IMR-90 (cell line): Measurements from ENCODE around the gene SPEG. TPM values are rescaled to one million over a fixed set of nuclear protein-coding genes. Genes with fewer than 3 reads are reported as not detected.

ENCODE experiments used
- ATAC-seq: fragments of 200-7000 bp; cut with Tn5 transposase; 2 replicates; pipeline ENCODE4 v1.9.1; 2020; ENCODE audit warnings: low read depth, mild to moderate bottlenecking, moderate library complexity
- BruUV-seq: library from RNA; stranded (reverse); fragments of 400-500 nt; replicated peaks from 2 replicates; lab custom pipeline; 2021; lab: Mats Ljungman, UMichigan
- CTCF ChIA-PET: fragments of 300-600 bp; formaldehyde crosslinking; extraction: SDS; loops from one replicate; lab custom pipeline; 2021; ENCODE audit warnings: antibody characterized with exemption; lab: Yijun Ruan, JAX
- POLR2A ChIA-PET: fragments of 300-600 bp; sonication (Branson Sonifier 250); formaldehyde crosslinking; loops from one replicate; lab custom pipeline; 2022; ENCODE audit warnings: antibody characterized with exemption; ENCODE audit not compliant: unreplicated experiment; lab: Charles Lee
- DNase-seq: peaks from one replicate; pipeline ENCODE4 v3.0.0; 2013
- H2AFZ ChIP-seq: replicated peaks from 2 replicates; pipeline ENCODE3; 2013; ENCODE audit warnings: low read length, mild to moderate bottlenecking; ENCODE audit not compliant: poor library complexity
- H2AK5ac ChIP-seq: 2 replicates; pipeline ENCODE4 v1.6.1; 2013; ENCODE audit warnings: low read depth, low read length, inconsistent platforms
- H2AK9ac ChIP-seq: replicated peaks from 2 replicates; pipeline ENCODE3; 2013; ENCODE audit warnings: mild to moderate bottlenecking, low read depth, low read length, moderate library complexity; ENCODE audit not compliant: poor library complexity
- H2BK120ac ChIP-seq: 2 replicates; pipeline ENCODE4 v1.6.1; 2013; ENCODE audit warnings: low read depth, low read length, inconsistent platforms
- H2BK15ac ChIP-seq: 3 replicates; pipeline ENCODE4 v1.6.1; 2013; ENCODE audit warnings: low read depth, low read length, inconsistent platforms
- H2BK20ac ChIP-seq: 2 replicates; pipeline ENCODE4 v1.6.1; 2013; ENCODE audit warnings: low read depth, mild to moderate bottlenecking, inconsistent platforms, low read length, moderate library complexity
- H2BK5ac ChIP-seq: 2 replicates; pipeline ENCODE4 v1.6.1; 2013; ENCODE audit warnings: mild to moderate bottlenecking, low read depth, low read length, inconsistent platforms; ENCODE audit not compliant: poor library complexity, severe bottlenecking
- H3K14ac ChIP-seq: replicated peaks from 2 replicates; pipeline ENCODE4 v1.6.1; 2013; ENCODE audit warnings: low read depth, low read length, inconsistent platforms
- H3K18ac ChIP-seq: 2 replicates; pipeline ENCODE4 v1.6.1; 2013; ENCODE audit warnings: low read depth, low read length, control low read depth
- H3K23ac ChIP-seq: 2 replicates; pipeline ENCODE4 v1.6.1; 2013; ENCODE audit warnings: low read depth, low read length, inconsistent platforms
- H3K27ac ChIP-seq: 2 replicates; pipeline ENCODE4 v1.5.1; 2013; ENCODE audit warnings: mild to moderate bottlenecking, control low read depth, low read length; ENCODE audit not compliant: insufficient read depth
- H3K27me3 ChIP-seq: 2 replicates; pipeline ENCODE4 v1.6.1; 2013; ENCODE audit warnings: low read length; ENCODE audit not compliant: control insufficient read depth, insufficient read depth
- H3K36me3 ChIP-seq: 2 replicates; pipeline ENCODE4 v1.6.1; 2013; ENCODE audit warnings: low read length, mixed read lengths; ENCODE audit not compliant: control insufficient read depth, insufficient read depth
- H3K4ac ChIP-seq: 2 replicates; pipeline ENCODE4 v1.6.1; 2013; ENCODE audit warnings: low read depth, low read length, inconsistent platforms
- H3K4me1 ChIP-seq: 2 replicates; pipeline ENCODE4 v1.6.1; 2013; ENCODE audit warnings: low read length, mixed read lengths; ENCODE audit not compliant: control insufficient read depth, insufficient read depth
- H3K4me2 ChIP-seq: 2 replicates; pipeline ENCODE4 v1.6.1; 2013; ENCODE audit warnings: low read depth, mild to moderate bottlenecking, control low read depth, low read length, moderate library complexity
- H3K4me3 ChIP-seq: 2 replicates; pipeline ENCODE4 v1.5.1; 2013; ENCODE audit warnings: low read depth, mild to moderate bottlenecking, control low read depth, low read length, moderate library complexity; ENCODE audit not compliant: insufficient read depth
- H3K56ac ChIP-seq: 2 replicates; pipeline ENCODE4 v1.6.1; 2013; ENCODE audit warnings: low read length, inconsistent platforms; ENCODE audit not compliant: insufficient read depth; ENCODE audit errors: extremely low read depth
- H3K79me1 ChIP-seq, 2 experiments: 2 replicates each; pipeline ENCODE4 v1.6.1; 2013; ENCODE audit warnings: low read length in 2 of 2, inconsistent platforms in 1 of 2, low read depth in 1 of 2
- H3K9ac ChIP-seq: 2 replicates; pipeline ENCODE4 v1.6.1; 2013; ENCODE audit warnings: low read depth, low read length, control low read depth
- H3K9me1 ChIP-seq: 2 replicates; pipeline ENCODE4 v1.6.1; 2013; ENCODE audit warnings: low read length, inconsistent platforms; ENCODE audit not compliant: insufficient read depth
- H3K9me3 ChIP-seq: 2 replicates; pipeline ENCODE4 v1.6.1; 2013; ENCODE audit warnings: low read length; ENCODE audit not compliant: control insufficient read depth, insufficient read depth
- H4K20me1 ChIP-seq: 2 replicates; pipeline ENCODE4 v1.6.1; 2013; ENCODE audit warnings: low read length, inconsistent platforms; ENCODE audit not compliant: insufficient read depth
- H4K5ac ChIP-seq: 2 replicates; pipeline ENCODE4 v1.6.1; 2013; ENCODE audit warnings: mild to moderate bottlenecking, low read depth, low read length, control low read depth
- H4K8ac ChIP-seq, 2 experiments: 2 replicates each; pipeline ENCODE4 v1.6.1; 2013; ENCODE audit warnings: low read depth in 2 of 2, low read length in 2 of 2, control low read depth in 1 of 2, inconsistent platforms in 1 of 2
- H4K91ac ChIP-seq: 2 replicates; pipeline ENCODE4 v1.6.1; 2013; ENCODE audit warnings: low read depth, low read length, inconsistent platforms; ENCODE audit not compliant: insufficient read depth
- CTCF ChIP-seq: conservative IDR thresholded peaks from 2 replicates; pipeline ENCODE4 v1.5.1; 2012; ENCODE audit warnings: mild to moderate bottlenecking, low read depth, low read length, improper control_type of control experiment
- FOS ChIP-seq: fragments of 150-350 bp; IDR thresholded peaks from 2 replicates; pipeline ENCODE4 v1.6.1; 2016; ENCODE audit warnings: low read depth, low read length
- MAZ ChIP-seq: IDR thresholded peaks from 2 replicates; pipeline ENCODE4 v1.6.1; 2012; ENCODE audit warnings: low read depth, mild to moderate bottlenecking, low read length, improper control_type of control experiment, moderate library complexity, borderline replicate concordance
- MXI1 ChIP-seq: IDR thresholded peaks from 2 replicates; pipeline ENCODE4 v1.6.1; 2012; ENCODE audit warnings: low read depth, mild to moderate bottlenecking, low read length, moderate library complexity, borderline replicate concordance
- NFE2L2 ChIP-seq: fragments of 150-350 bp; IDR thresholded peaks from 2 replicates; pipeline ENCODE4 v1.6.1; 2016; ENCODE audit warnings: low read depth, mild to moderate bottlenecking, low read length
- RAD21 ChIP-seq: IDR thresholded peaks from 2 replicates; pipeline ENCODE4 v1.6.1; 2012; ENCODE audit warnings: low read length, improper control_type of control experiment
- RCOR1 ChIP-seq: IDR thresholded peaks from 2 replicates; pipeline ENCODE4 v1.6.1; 2012; ENCODE audit warnings: mild to moderate bottlenecking, low read length, improper control_type of control experiment; ENCODE audit not compliant: insufficient replicate concordance
- RFX5 ChIP-seq: IDR thresholded peaks from 2 replicates; pipeline ENCODE4 v1.8.0; 2012; ENCODE audit warnings: low read depth, mild to moderate bottlenecking, low read length, moderate library complexity
- SMC3 ChIP-seq: fragments of 150-350 bp; IDR thresholded peaks from 2 replicates; pipeline ENCODE4 v1.6.1; 2016; ENCODE audit warnings: low read depth, mild to moderate bottlenecking, antibody characterized with exemption, low read length, moderate library complexity
- WGBS, 2 experiments: methylation state at CpG; one replicate each; pipeline versions ENCODE4 v1.1.5 to v1.1.7; 2013; ENCODE audit warnings: missing lambda C conversion rate in 2 of 2; ENCODE audit not compliant: insufficient read length in 1 of 2; ENCODE audit errors: extremely low coverage in 2 of 2; 5-methylcytosine and 5-hydroxymethylcytosine counted together
- dilution Hi-C: fragments of 300-500 bp; cut with HindIII; formaldehyde crosslinking; loops from one replicate; pipeline ENCODE4 v1.14.3; 2018; ENCODE audit warnings: low sequenced_read_pairs; ENCODE audit not compliant: unreplicated experiment
- in situ Hi-C: fragments of 300-500 bp; cut with MboI; formaldehyde crosslinking; loops from 3 replicates; pipeline ENCODE4 v1.14.3; 2019; ENCODE audit warnings: low sequenced_read_pairs, inconsistent platforms, mixed read lengths
- intact Hi-C: fragments of 100-400 bp; cut with micrococcal nuclease; formaldehyde crosslinking; loops from 2 replicates; pipeline ENCODE4 v1.10.0; 2022
- polyA plus RNA-seq, 3 experiments: library from polyadenylated mRNA; depleted of rRNA; stranded (reverse); fragments of >200 nt; gene quantifications; 2 replicates each; pipeline ENCODE4 v1.2.3, GENCODE V29; 2012; ENCODE audit warnings: low replicate concordance in 1 of 3
- total RNA-seq: library from RNA; depleted of rRNA; stranded (reverse); fragments of >200 nt; gene quantifications from 2 replicates; pipeline ENCODE4 v1.2.3, GENCODE V29; 2012

Gene SPEG
- total and polyA plus RNA-seq, 2 of the 4 experiments (the other 2 are of a cell fraction) = 6.8 to 81.6 TPM

GRCh38 chr2:219516888-219517287, 82.2 kb downstream of the SPEG start:
- no peak overlapping the region for H2AFZ ChIP-seq
- intact Hi-C loops = no loop called here
- DNase-seq (no peak), ATAC-seq (no peak)
- H4K8ac ChIP-seq = no peak overlapping the region
- peaks cover 14% of the 10 kb centered on the region for H3K4me1 ChIP-seq
- BruUV-seq = no TSS peak
- H4K91ac ChIP-seq = no peak overlapping the region
- no peak overlapping the region for H3K18ac ChIP-seq
- no peaks in the 10 kb centered on the region; the same call in 1 of the 2 replicates for H4K20me1 ChIP-seq
- H3K56ac ChIP-seq = no peak overlapping the region
- no peak overlapping the region for H3K4me2 ChIP-seq
- no peak overlapping the region for H2AK5ac ChIP-seq
- CTCF ChIA-PET = interaction anchor here (0.9 kb wide), 1 partner anchor 13 kb away, joined by 3 read pairs; no protein-coding TSS in a partner anchor
- H3K14ac ChIP-seq = no peak overlapping the region
- POLR2A ChIA-PET = no interaction called here
- H3K9me1 ChIP-seq = no peaks in the 10 kb centered on the region
- dilution Hi-C loops = no loop called here
- no peaks in the 10 kb centered on the region for H3K79me1 ChIP-seq
- no peak overlapping the region for H4K5ac ChIP-seq
- TF ChIP-seq RFX5 = no peak
- no peak for TF ChIP-seq NFE2L2
- TF ChIP-seq CTCF = no peak
- TF ChIP-seq RAD21 = no peak
- no peak for TF ChIP-seq MAZ
- TF ChIP-seq SMC3 = no peak
- no peak for TF ChIP-seq MXI1
- no peak for TF ChIP-seq FOS
- TF ChIP-seq RCOR1 = no peak
- no peaks in the 10 kb centered on the region for H3K9me3 ChIP-seq
- no peak overlapping the region for H2AK9ac ChIP-seq
- in situ Hi-C loops = no loop called here
- H2BK120ac ChIP-seq = no peak overlapping the region
- no peak overlapping the region for H3K23ac ChIP-seq
- no peak overlapping the region for H3K9ac ChIP-seq
- no peaks in the 10 kb centered on the region for H3K36me3 ChIP-seq
- H2BK20ac ChIP-seq = no peak overlapping the region
- no peak overlapping the region for H2BK15ac ChIP-seq
- 100% methylated on average over 2 of the region's 7 CpGs; no CpG with 5 or more reads in 1 of the 2 experiments for WGBS, 2 experiments
- no peak overlapping the region for H3K27ac ChIP-seq
- peaks cover 63% of the 10 kb centered on the region for H3K27me3 ChIP-seq
- H2BK5ac ChIP-seq = no peak overlapping the region
- H3K4ac ChIP-seq = no peak overlapping the region
- no peak overlapping the region for H3K4me3 ChIP-seq
